Activated B cell treated with CpG ODN at 0.5 μM for 24 hours (primary cell): ENCODE data around the gene TPM1. TPM values are rescaled to one million over a fixed set of nuclear protein-coding genes. Genes with fewer than 3 reads are reported as not detected.

Experiments used
- ATAC-seq: fragments of 200-7000 bp; cut with Tn5 transposase; one replicate; pipeline ENCODE4 v1.10.0; 2021; ENCODE audit warnings: low read depth, mild to moderate bottlenecking, moderate library complexity
- CTCF ChIA-PET: fragments of 350-600 bp; sonication (Branson Sonifier 250); formaldehyde crosslinking; loops from one replicate; lab custom pipeline; 2021; ENCODE audit warnings: antibody characterized with exemption; lab: Charles Lee
- POLR2A ChIA-PET: fragments of 350-600 bp; sonication (Branson Sonifier 250); formaldehyde crosslinking; loops from one replicate; lab custom pipeline; 2021; ENCODE audit warnings: antibody characterized with exemption; lab: Charles Lee
- DNase-seq: peaks from one replicate; pipeline ENCODE4 v3.0.0; 2022
- H3K27ac Mint-ChIP-seq: one replicate; pipeline ENCODE4 v1.8.0; 2020; ENCODE audit warnings: mixed read lengths
- H3K27me3 Mint-ChIP-seq: one replicate; pipeline ENCODE4 v1.8.0; 2021; ENCODE audit warnings: mixed read lengths
- H3K36me3 Mint-ChIP-seq: one replicate; pipeline ENCODE4 v1.8.0; 2021; ENCODE audit warnings: low read depth, mixed read lengths
- H3K4me1 Mint-ChIP-seq: one replicate; pipeline ENCODE4 v1.8.0; 2021; ENCODE audit warnings: mixed read lengths
- H3K4me3 Mint-ChIP-seq: one replicate; pipeline ENCODE4 v1.8.0; 2020; ENCODE audit warnings: mild to moderate bottlenecking, mixed read lengths
- H3K9me3 Mint-ChIP-seq: one replicate; pipeline ENCODE4 v1.8.0; 2020; ENCODE audit warnings: mixed read lengths
- intact Hi-C: fragments of 100-400 bp; cut with micrococcal nuclease; formaldehyde crosslinking; loops from one replicate; pipeline ENCODE4 v1.15.1; 2024
- total RNA-seq: library from RNA; stranded (reverse); gene quantifications from 2 replicates; pipeline ENCODE4 v1.2.3, GENCODE V29; 2022
- TF ChIP-seq, protein P1 (sequence below): fragments of 200-600 bp; IDR thresholded peaks from one replicate; pipeline ENCODE4 v1.8.0; 2022; ENCODE audit warnings: antibody characterized with exemption, mild to moderate bottlenecking

TPM1 gene
- total RNA-seq, 1 donor from 2014 or later, result 7.8 TPM

DNA sequence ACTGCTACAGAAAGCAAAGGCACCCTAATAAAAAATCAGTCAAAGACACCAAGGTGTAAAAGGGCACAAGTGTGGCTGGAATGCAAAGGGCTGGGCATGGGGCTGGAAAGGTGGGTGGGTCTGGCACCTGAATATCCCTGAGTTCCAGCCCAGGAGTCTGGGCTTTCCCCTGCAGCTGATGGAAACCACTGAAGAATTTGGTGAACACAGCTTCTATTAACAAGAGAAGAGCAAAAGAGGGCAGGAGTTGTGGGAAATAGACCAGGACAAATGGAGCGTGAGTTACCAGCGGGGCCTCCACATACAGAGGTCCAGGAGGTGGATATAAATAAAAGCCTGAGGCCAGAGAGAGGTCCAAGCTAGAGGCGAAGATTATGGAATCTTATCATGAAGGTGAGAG is 45.1 kb upstream of the TPM1 start:
- CTCF ChIA-PET, result no interaction called here
- Mint-ChIP-seq H3K4me1 (no peaks in the 10 kb centered on the region), H3K4me3 (no peak overlapping the region), H3K9me3 (no peaks in the 10 kb centered on the region), H3K36me3 (no peaks in the 10 kb centered on the region), H3K27ac (no peak overlapping the region), H3K27me3 (peaks cover 22% of the 10 kb centered on the region)
- ATAC-seq, result no peak
- no peak for DNase-seq
- TF ChIP-seq, protein P1, sequence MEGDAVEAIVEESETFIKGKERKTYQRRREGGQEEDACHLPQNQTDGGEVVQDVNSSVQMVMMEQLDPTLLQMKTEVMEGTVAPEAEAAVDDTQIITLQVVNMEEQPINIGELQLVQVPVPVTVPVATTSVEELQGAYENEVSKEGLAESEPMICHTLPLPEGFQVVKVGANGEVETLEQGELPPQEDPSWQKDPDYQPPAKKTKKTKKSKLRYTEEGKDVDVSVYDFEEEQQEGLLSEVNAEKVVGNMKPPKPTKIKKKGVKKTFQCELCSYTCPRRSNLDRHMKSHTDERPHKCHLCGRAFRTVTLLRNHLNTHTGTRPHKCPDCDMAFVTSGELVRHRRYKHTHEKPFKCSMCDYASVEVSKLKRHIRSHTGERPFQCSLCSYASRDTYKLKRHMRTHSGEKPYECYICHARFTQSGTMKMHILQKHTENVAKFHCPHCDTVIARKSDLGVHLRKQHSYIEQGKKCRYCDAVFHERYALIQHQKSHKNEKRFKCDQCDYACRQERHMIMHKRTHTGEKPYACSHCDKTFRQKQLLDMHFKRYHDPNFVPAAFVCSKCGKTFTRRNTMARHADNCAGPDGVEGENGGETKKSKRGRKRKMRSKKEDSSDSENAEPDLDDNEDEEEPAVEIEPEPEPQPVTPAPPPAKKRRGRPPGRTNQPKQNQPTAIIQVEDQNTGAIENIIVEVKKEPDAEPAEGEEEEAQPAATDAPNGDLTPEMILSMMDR, result no peak
- POLR2A ChIA-PET, result no interaction called here
- intact Hi-C loops, result no loop called here

DNA sequence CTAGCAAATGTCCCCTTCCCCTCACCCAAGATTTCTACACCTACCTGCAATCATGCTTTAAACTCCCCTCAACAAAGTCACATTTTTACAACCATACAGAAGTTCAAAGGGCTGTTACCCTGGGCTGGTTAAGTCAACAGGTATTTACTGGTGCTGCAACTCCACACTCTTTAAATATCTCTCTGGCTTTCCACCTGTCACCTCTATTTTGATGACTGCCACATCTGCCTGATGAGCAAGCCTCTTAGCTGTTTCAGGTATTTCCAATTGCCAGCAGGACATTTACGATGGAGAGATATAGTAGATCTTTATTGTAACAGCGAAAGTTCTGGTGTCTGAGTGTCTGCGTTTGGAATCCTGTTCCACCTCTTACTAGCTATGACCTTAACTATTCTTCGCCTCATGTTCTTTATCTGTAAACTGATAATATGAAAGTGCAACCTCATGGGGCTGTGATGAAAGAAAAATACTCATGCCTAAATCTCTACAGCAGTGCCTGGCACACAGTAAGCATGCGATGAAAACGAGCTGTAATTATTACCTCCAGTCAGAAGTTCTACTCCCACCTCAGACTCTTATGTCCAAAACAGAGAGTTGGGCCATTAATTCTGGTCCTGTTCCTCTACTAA is 44.2 kb upstream of the TPM1 start:
- ChIA-PET CTCF (no interaction called here), POLR2A (no interaction called here)
- ATAC-seq, result no peak
- no peaks in the 10 kb centered on the region for H3K9me3 Mint-ChIP-seq
- H3K27me3 Mint-ChIP-seq, result peaks cover 15% of the 10 kb centered on the region
- no peak overlapping the region for H3K4me3 Mint-ChIP-seq
- no peak for DNase-seq
- H3K4me1 Mint-ChIP-seq, result no peaks in the 10 kb centered on the region
- H3K36me3 Mint-ChIP-seq, result no peaks in the 10 kb centered on the region
- H3K27ac Mint-ChIP-seq, result no peak overlapping the region
- intact Hi-C loops, result no loop called here
- TF ChIP-seq, protein P1, result no peak

DNA sequence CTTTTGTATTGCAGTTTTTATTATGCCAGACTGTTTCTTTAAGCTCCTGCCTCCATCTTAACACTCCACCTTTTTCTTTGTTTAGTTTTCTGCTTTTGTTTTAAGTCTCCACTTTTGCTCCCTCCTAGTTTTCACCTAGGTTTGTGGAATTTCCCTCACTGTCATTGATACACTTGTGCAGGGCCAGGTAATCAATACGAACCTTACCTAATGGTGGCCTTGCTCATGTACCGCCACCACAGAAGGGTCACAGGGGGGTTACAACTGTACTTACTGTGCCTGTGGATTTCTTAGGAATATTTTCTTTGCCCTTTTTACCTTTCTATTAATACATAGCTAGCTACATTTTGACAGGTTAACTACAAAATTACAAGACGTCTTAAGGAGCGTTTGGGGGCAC is 43.4 kb upstream of the TPM1 start:
- POLR2A ChIA-PET, result no interaction called here
- H3K36me3 Mint-ChIP-seq, result no peaks in the 10 kb centered on the region
- ATAC-seq (no peak), DNase-seq (no peak)
- CTCF ChIA-PET, result no interaction called here
- TF ChIP-seq, protein P1, result no peak
- H3K4me3 Mint-ChIP-seq, result no peak overlapping the region
- peaks cover 14% of the 10 kb centered on the region for H3K27me3 Mint-ChIP-seq
- H3K9me3 Mint-ChIP-seq, result no peaks in the 10 kb centered on the region
- H3K27ac Mint-ChIP-seq, result no peak overlapping the region
- no peaks in the 10 kb centered on the region for H3K4me1 Mint-ChIP-seq
- intact Hi-C loops, result no loop called here

DNA sequence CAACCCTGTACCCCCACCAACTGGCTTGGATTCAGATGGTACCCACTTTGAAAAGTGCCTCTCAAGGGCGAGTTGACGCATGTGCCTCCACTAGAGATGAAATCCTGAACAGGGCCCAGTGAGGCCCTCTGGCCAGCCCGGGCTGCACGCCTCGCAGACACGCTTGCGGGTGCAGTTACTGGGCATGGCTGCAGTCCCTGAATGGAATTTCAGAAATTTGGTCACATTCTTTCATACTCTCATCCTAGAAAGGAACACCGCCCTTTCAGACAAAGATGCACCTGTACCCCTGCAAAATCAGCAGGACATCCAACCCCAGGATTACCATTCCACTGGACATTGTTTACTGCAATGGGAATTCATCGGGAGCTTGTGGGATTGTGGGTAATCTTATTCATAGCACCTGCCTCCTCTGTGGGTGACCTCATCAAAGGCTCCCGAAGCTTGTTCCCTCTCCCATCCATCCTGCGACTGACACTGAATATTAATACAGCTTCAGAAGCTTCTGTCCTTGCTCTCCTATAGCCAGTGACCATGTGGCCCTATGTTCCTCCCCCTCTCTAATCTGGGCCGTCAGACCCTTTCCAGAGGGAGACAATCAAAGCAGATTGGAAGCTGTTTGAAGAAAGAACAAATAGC is 42.5 kb upstream of the TPM1 start:
- no peak overlapping the region for H3K4me3 Mint-ChIP-seq
- DNase-seq (no peak), ATAC-seq (no peak)
- H3K9me3 Mint-ChIP-seq, result no peaks in the 10 kb centered on the region
- H3K36me3 Mint-ChIP-seq, result no peaks in the 10 kb centered on the region
- TF ChIP-seq, protein P1, result no peak
- H3K27me3 Mint-ChIP-seq, result peaks cover 15% of the 10 kb centered on the region
- no peaks in the 10 kb centered on the region for H3K4me1 Mint-ChIP-seq
- no peak overlapping the region for H3K27ac Mint-ChIP-seq
- intact Hi-C loops, result no loop called here
- POLR2A ChIA-PET, result no interaction called here
- CTCF ChIA-PET, result no interaction called here

DNA sequence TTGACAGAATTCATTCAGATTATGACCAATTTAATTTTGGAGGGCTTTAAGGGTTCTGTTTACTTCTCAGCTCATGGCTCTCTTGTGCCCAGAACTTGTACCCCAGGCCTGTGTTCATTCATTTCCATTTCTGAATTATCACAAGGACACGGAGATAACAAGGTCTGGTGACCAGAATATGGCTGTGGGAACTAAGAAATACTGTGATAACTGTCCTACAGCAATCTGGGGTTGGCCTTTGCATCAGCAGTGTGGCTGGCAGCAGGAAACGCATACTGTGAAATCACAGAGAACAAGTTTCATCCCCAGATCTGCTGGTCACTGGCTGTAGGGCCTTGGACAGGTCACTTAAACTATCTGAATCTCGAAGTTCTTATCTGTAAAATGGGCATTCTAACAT is 41.8 kb upstream of the TPM1 start:
- intact Hi-C loops, result no loop called here
- TF ChIP-seq, protein P1, result no peak
- H3K4me1 Mint-ChIP-seq, result no peaks in the 10 kb centered on the region
- H3K4me3 Mint-ChIP-seq, result no peak overlapping the region
- ChIA-PET POLR2A (no interaction called here), CTCF (no interaction called here)
- no peaks in the 10 kb centered on the region for H3K9me3 Mint-ChIP-seq
- no peaks in the 10 kb centered on the region for H3K36me3 Mint-ChIP-seq
- ATAC-seq (no peak), DNase-seq (no peak)
- no peak overlapping the region for H3K27ac Mint-ChIP-seq
- H3K27me3 Mint-ChIP-seq, result peaks cover 15% of the 10 kb centered on the region
